Vagina (tissue), 2 donors: ENCODE data around the gene OR2AJ1.

Experiments
- CTCF ChIP-seq, 3 experiments: fragments of 450-650 bp in 2 of 3; fragments of 200-600 bp in 1 of 3; sonication (generic) in 1 of 3; IDR thresholded peaks; one replicate each; pipeline ENCODE4 v1.5.1; 2017 to 2019; ENCODE audit warnings: antibody characterized with exemption in 3 of 3, mild to moderate bottlenecking in 2 of 3, moderate library complexity in 2 of 3
- POLR2A ChIP-seq, 2 donors: fragments of 450-650 bp; IDR thresholded peaks; one replicate each; pipeline ENCODE4 v1.6.1; 2017; ENCODE audit warnings: antibody characterized with exemption in 2 of 2, mild to moderate bottlenecking in 2 of 2, moderate library complexity in 2 of 2

GRCh38 chr1:247948558-247948957 lies 23.9 kb downstream of the OR2AJ1 start, which contains the start of gene OR2L8:
- TF ChIP-seq CTCF (IDR thresholded peaks at IDR 0.05) (no peak), POLR2A (IDR thresholded peaks at IDR 0.05) (no peak)
